GM12873 (cell line): ENCODE results near the gene HTR1B.
A peak's percentile ranks its signal among the peaks of the same experiment; 100 is the strongest.

ENCODE experiments used
- CTCF ChIP-seq: IDR thresholded peaks from 2 replicates; pipeline ENCODE4 v1.5.1; 2012; ENCODE audit warnings: low read depth, mild to moderate bottlenecking, moderate library complexity, low read length, control low read depth; ENCODE audit not compliant: insufficient read depth; ENCODE audit errors: missing control alignments

HTR1B gene

GRCh38 chr6:77474973-77475372 is 11.7 kb upstream of the HTR1B start:
- TF ChIP-seq CTCF, result no peak

- no peak for TF ChIP-seq CTCF
These were observed 11.1 kb upstream of the HTR1B start for GRCh38 chr6:77474286-77474956.

- no peak for TF ChIP-seq CTCF
These were observed 7.7 kb upstream of the HTR1B start for GRCh38 chr6:77470983-77471382.

- TF ChIP-seq CTCF, result no peak
These were observed 5.6 kb upstream of the HTR1B start for GRCh38 chr6:77468939-77469338.

- peak; percentile 40 for TF ChIP-seq CTCF
These were observed 3.5 kb upstream of the HTR1B start for GRCh38 chr6:77466451-77467437.

GRCh38 chr6:77466055-77466450 is 2.8 kb upstream of the HTR1B start:
- peak; percentile 72 for TF ChIP-seq CTCF

- no peak for TF ChIP-seq CTCF
These were observed 1.2 kb upstream of the HTR1B start for GRCh38 chr6:77464495-77464867.
